Measurements from ENCODE around the gene VANGL2.

GRCh38 chr1:160397651-160398050 is 2.7 kb upstream of the VANGL2 start:
- no peak for TF ChIP-seq CTCF (IDR thresholded peaks at IDR 0.05; ENCODE audit: insufficient read depth, low read depth, low read length)
- TF ChIP-seq EZH2 (IDR thresholded peaks at IDR 0.05; ENCODE audit: insufficient read depth, low read length), result no peak

All from astrocyte (in vitro differentiated cells and primary cell).